Activated T-cell treated with anti-CD3 and anti-CD28 coated beads, Interleukin-2, amount 50 U/mL, for 72 hours (primary cell): ENCODE results near the gene PDPR. TPM values are rescaled to one million over a fixed set of nuclear protein-coding genes. Genes with fewer than 3 reads are reported as not detected.
"Not testable (repeated sequence)": the region's sequence is repeated elsewhere in the genome, so short reads cannot be mapped to it uniquely, and the experiment has no call there.

Experiments
- ATAC-seq, 2 donors: fragments of 150-1000 bp; cut with Tn5 transposase; replicated peaks in 1 of 2; 2 replicates each; pipeline ENCODE4 v1.10.0; 2021; ENCODE audit warnings: moderate library complexity in 2 of 2, mild to moderate bottlenecking in 1 of 2
- DNase-seq, 2 donors: peaks; one replicate each; pipeline ENCODE4 v3.0.0; 2021 to 2022; ENCODE audit warnings: mixed read lengths in 1 of 2
- H3K27ac Mint-ChIP-seq: one replicate; pipeline ENCODE4 v1.8.0; 2022; ENCODE audit warnings: mild to moderate bottlenecking, moderate library complexity, mixed read lengths
- H3K27me3 Mint-ChIP-seq: one replicate; pipeline ENCODE4 v1.8.0; 2022; ENCODE audit warnings: low read depth, mixed read lengths
- H3K36me3 Mint-ChIP-seq, 2 donors: one replicate each; pipeline ENCODE4 v1.8.0; 2022; ENCODE audit warnings: mixed read lengths in 2 of 2, mild to moderate bottlenecking in 1 of 2; ENCODE audit not compliant: insufficient read depth in 2 of 2
- H3K4me1 Mint-ChIP-seq: one replicate; pipeline ENCODE4 v1.8.0; 2022; ENCODE audit warnings: low read depth, mixed read lengths
- H3K4me3 Mint-ChIP-seq, 2 donors: one replicate each; pipeline ENCODE4 v1.8.0; 2022; ENCODE audit warnings: mild to moderate bottlenecking in 2 of 2, mixed read lengths in 2 of 2, moderate library complexity in 2 of 2
- H3K9me3 Mint-ChIP-seq, 2 donors: one replicate each; pipeline ENCODE4 v1.8.0; 2022; ENCODE audit warnings: mixed read lengths in 2 of 2
- total RNA-seq, 2 donors: library from RNA; stranded (reverse); gene quantifications; one replicate each; pipeline ENCODE4 v1.2.3, GENCODE V29; 2022

PDPR gene
- total RNA-seq, 2 donors from 2014 or later = 27.7 to 33.6 TPM

- not testable (repeated sequence) for H3K4me3 Mint-ChIP-seq, DNase-seq, H3K27ac Mint-ChIP-seq, H3K27me3 Mint-ChIP-seq, ATAC-seq, H3K9me3 Mint-ChIP-seq, H3K4me1 Mint-ChIP-seq
- H3K36me3 Mint-ChIP-seq = peaks cover 2 to 14% of the 10 kb centered on the region in 2 donors
Observed at GRCh38 chr16:70143231-70143895, 29.2 kb downstream of the PDPR start.

- H3K36me3 Mint-ChIP-seq = peaks cover 4 to 32% of the 10 kb centered on the region in 2 donors
- not testable (repeated sequence) for H3K4me1 Mint-ChIP-seq, ATAC-seq, H3K4me3 Mint-ChIP-seq, H3K27me3 Mint-ChIP-seq, H3K9me3 Mint-ChIP-seq, H3K27ac Mint-ChIP-seq, DNase-seq
Observed at GRCh38 chr16:70147853-70148252, 33.7 kb downstream of the PDPR start.

- not testable (repeated sequence) for ATAC-seq, H3K27ac Mint-ChIP-seq, H3K9me3 Mint-ChIP-seq, H3K4me1 Mint-ChIP-seq, H3K4me3 Mint-ChIP-seq, H3K27me3 Mint-ChIP-seq, DNase-seq
- H3K36me3 Mint-ChIP-seq = peaks cover 3 to 33% of the 10 kb centered on the region in 2 donors
Observed at GRCh38 chr16:70148453-70148852, 34.3 kb downstream of the PDPR start.

- Mint-ChIP-seq H3K36me3 (peaks cover 2 to 33% of the 10 kb centered on the region in 2 donors), H3K27ac (peak overlapping the region; percentile 72)
- not testable (repeated sequence) for H3K9me3 Mint-ChIP-seq, H3K27me3 Mint-ChIP-seq, DNase-seq, ATAC-seq, H3K4me3 Mint-ChIP-seq, H3K4me1 Mint-ChIP-seq
Observed at GRCh38 chr16:70149296-70149695, 35.2 kb downstream of the PDPR start.

GRCh38 chr16:70151391-70151790 lies 37.3 kb downstream of the PDPR start:
- ATAC-seq = no peak
- H3K36me3 Mint-ChIP-seq = peaks cover 3 to 29% of the 10 kb centered on the region in 2 donors

GRCh38 chr16:70151941-70152509 lies 37.9 kb downstream of the PDPR start:
- Mint-ChIP-seq H3K27ac (no peak overlapping the region), H3K9me3 (no peaks in the 10 kb centered on the region), H3K36me3 (peaks cover 4 to 32% of the 10 kb centered on the region in 2 donors), H3K4me1 (no peaks in the 10 kb centered on the region), H3K27me3 (no peaks in the 10 kb centered on the region), H3K4me3 (no peak overlapping the region)
- DNase-seq = no peak
- no peak for ATAC-seq

More at GRCh38 chr16:70151391-70151790, 37.3 kb downstream of the PDPR start:
- H3K27me3 Mint-ChIP-seq = no peaks in the 10 kb centered on the region
- no peaks in the 10 kb centered on the region for H3K4me1 Mint-ChIP-seq
- no peaks in the 10 kb centered on the region for H3K9me3 Mint-ChIP-seq
- no peak overlapping the region for H3K27ac Mint-ChIP-seq
- no peak for DNase-seq
- H3K4me3 Mint-ChIP-seq = no peak overlapping the region

- no peak overlapping the region for H3K27ac Mint-ChIP-seq
- no peak overlapping the region for H3K4me3 Mint-ChIP-seq
- no peaks in the 10 kb centered on the region for H3K4me1 Mint-ChIP-seq
- ATAC-seq (no peak), DNase-seq (no peak)
- no peaks in the 10 kb centered on the region for H3K27me3 Mint-ChIP-seq
- H3K36me3 Mint-ChIP-seq = peaks cover 5 to 36% of the 10 kb centered on the region in 2 donors
- no peaks in the 10 kb centered on the region for H3K9me3 Mint-ChIP-seq
Observed at GRCh38 chr16:70152578-70153302, 38.6 kb downstream of the PDPR start.

- not testable (repeated sequence) for DNase-seq, H3K4me3 Mint-ChIP-seq, H3K27ac Mint-ChIP-seq, H3K4me1 Mint-ChIP-seq, H3K9me3 Mint-ChIP-seq, H3K27me3 Mint-ChIP-seq, ATAC-seq
- peaks cover 5 to 30% of the 10 kb centered on the region in 2 donors for H3K36me3 Mint-ChIP-seq
Observed at GRCh38 chr16:70154736-70155135, 40.6 kb downstream of the PDPR start.

GRCh38 chr16:70156207-70156978 lies 42.3 kb downstream of the PDPR start:
- Mint-ChIP-seq H3K4me3 (no peak overlapping the region), H3K9me3 (no peaks in the 10 kb centered on the region), H3K27me3 (no peaks in the 10 kb centered on the region), H3K36me3 (peaks cover 4 to 19% of the 10 kb centered on the region in 2 donors), H3K4me1 (no peaks in the 10 kb centered on the region), H3K27ac (peak overlapping the region; percentile 61)
- DNase-seq = no peak
- peak in 1 of 2 donors; percentile 23 for ATAC-seq

- ATAC-seq = no peak
- Mint-ChIP-seq H3K4me1 (no peaks in the 10 kb centered on the region), H3K27ac (peak overlapping the region; percentile 61), H3K27me3 (no peaks in the 10 kb centered on the region), H3K4me3 (no peak overlapping the region), H3K9me3 (no peaks in the 10 kb centered on the region), H3K36me3 (peaks cover 4 to 19% of the 10 kb centered on the region in 2 donors)
- no peak for DNase-seq
Observed at GRCh38 chr16:70157105-70157476, 43.0 kb downstream of the PDPR start.

- no peak for DNase-seq
- Mint-ChIP-seq H3K27me3 (no peaks in the 10 kb centered on the region), H3K27ac (peak overlapping the region; percentile 3), H3K9me3 (no peaks in the 10 kb centered on the region), H3K4me3 (no peak overlapping the region), H3K4me1 (no peaks in the 10 kb centered on the region), H3K36me3 (peaks cover 4 to 15% of the 10 kb centered on the region in 2 donors)
- no peak for ATAC-seq
Observed at GRCh38 chr16:70157477-70158260, 43.5 kb downstream of the PDPR start.

- no peak overlapping the region for H3K4me3 Mint-ChIP-seq
- H3K36me3 Mint-ChIP-seq = peaks cover 4 to 10% of the 10 kb centered on the region in 2 donors
- H3K4me1 Mint-ChIP-seq = no peaks in the 10 kb centered on the region
- no peak for DNase-seq
- H3K9me3 Mint-ChIP-seq = no peaks in the 10 kb centered on the region
- ATAC-seq = no peak
- no peak overlapping the region for H3K27ac Mint-ChIP-seq
- no peaks in the 10 kb centered on the region for H3K27me3 Mint-ChIP-seq
Observed at GRCh38 chr16:70158261-70158939, 44.3 kb downstream of the PDPR start.
